A673 (cell line): ENCODE results near the gene NEURL1. TPM values are rescaled to one million over a fixed set of nuclear protein-coding genes. Genes with fewer than 3 reads are reported as not detected.

Experiments
- BruUV-seq: library from RNA; stranded (reverse); fragments of 400-500 nt; replicated peaks from 2 replicates; lab custom pipeline; 2021; lab: Mats Ljungman, UMichigan
- CTCF ChIA-PET: fragments of 300-600 bp; sonication (Branson Sonifier 250); formaldehyde crosslinking; loops from one replicate; lab custom pipeline; 2022; ENCODE audit warnings: antibody characterized with exemption; lab: Charles Lee
- POLR2A ChIA-PET: fragments of 300-600 bp; sonication (Branson Sonifier 250); formaldehyde crosslinking; loops from one replicate; lab custom pipeline; 2022; ENCODE audit warnings: antibody characterized with exemption; ENCODE audit not compliant: low non-redundant PET; lab: Charles Lee
- DNase-seq: peaks from one replicate; pipeline ENCODE4 v3.0.0-alpha.2; 2015; ENCODE audit warnings: low spot score
- H3K27ac ChIP-seq: fragments of 200-600 bp; sonication (generic); 2 replicates; pipeline ENCODE4 v1.5.1; 2016; ENCODE audit warnings: mixed run types, low read depth, mild to moderate bottlenecking, mixed read lengths, antibody characterized with exemption, low read length; ENCODE audit not compliant: poor library complexity, severe bottlenecking
- H3K27me3 ChIP-seq: fragments of 200-600 bp; sonication (generic); replicated peaks from 2 replicates; pipeline ENCODE4 v1.6.1; 2017; ENCODE audit warnings: mixed run types, low read depth, mild to moderate bottlenecking, mixed read lengths, antibody characterized with exemption, low read length; ENCODE audit not compliant: insufficient read depth, poor library complexity
- H3K36me3 ChIP-seq: fragments of 200-600 bp; sonication (generic); 2 replicates; pipeline ENCODE4 v1.6.1; 2016; ENCODE audit warnings: mixed run types, mild to moderate bottlenecking, mixed read lengths, antibody characterized with exemption, low read length; ENCODE audit not compliant: insufficient read depth, poor library complexity, severe bottlenecking
- H3K4me1 ChIP-seq: fragments of 200-600 bp; sonication (generic); 2 replicates; pipeline ENCODE4 v1.6.1; 2017; ENCODE audit warnings: mixed run types, mild to moderate bottlenecking, mixed read lengths, antibody characterized with exemption, low read length; ENCODE audit not compliant: insufficient read depth, poor library complexity, severe bottlenecking
- H3K4me3 ChIP-seq: fragments of 200-600 bp; sonication (generic); 2 replicates; pipeline ENCODE4 v1.5.1; 2016; ENCODE audit warnings: low read depth, mixed run types, mild to moderate bottlenecking, mixed read lengths, low read length; ENCODE audit not compliant: poor library complexity, severe bottlenecking
- H3K9me3 ChIP-seq: fragments of 200-600 bp; sonication (generic); 2 replicates; pipeline ENCODE4 v1.6.1; 2016; ENCODE audit warnings: mixed run types, low read depth, mild to moderate bottlenecking, mixed read lengths, antibody characterized with exemption, low read length; ENCODE audit not compliant: poor library complexity, severe bottlenecking
- CTCF ChIP-seq: fragments of 300-800, 200-600 bp; sonication (generic); conservative IDR thresholded peaks from 2 replicates; pipeline ENCODE4 v1.5.1; 2017; ENCODE audit warnings: low read depth, mild to moderate bottlenecking, antibody characterized with exemption, low read length, moderate library complexity, mixed read lengths
- EZH2 ChIP-seq: fragments of 200-600 bp; sonication (generic); IDR thresholded peaks from 2 replicates; pipeline ENCODE4 v1.6.1; 2017; ENCODE audit warnings: borderline replicate concordance, low read depth, mild to moderate bottlenecking, mixed read lengths, antibody characterized with exemption, low read length; ENCODE audit not compliant: poor library complexity, severe bottlenecking
- intact Hi-C: fragments of 100-400 bp; cut with micrococcal nuclease; formaldehyde crosslinking; loops from one replicate; pipeline ENCODE4 v1.10.0; 2022; ENCODE audit not compliant: unreplicated experiment
- total RNA-seq: library from RNA; stranded (reverse); gene quantifications from 2 replicates; pipeline ENCODE4 v1.2.3, GENCODE V29; 2021

Gene NEURL1
- total RNA-seq, 1 experiment from 2014 or later = 0.52 TPM

- DNase-seq = no peak
- Histone ChIP-seq H3K27me3 (no peaks in the 10 kb centered on the region), H3K9me3 (no peaks in the 10 kb centered on the region), H3K4me1 (no peaks in the 10 kb centered on the region), H3K4me3 (no peak overlapping the region), H3K36me3 (no peaks in the 10 kb centered on the region), H3K27ac (no peak overlapping the region)
- POLR2A ChIA-PET = no interaction called here
- CTCF ChIA-PET = no interaction called here
- no TSS peak for BruUV-seq
- intact Hi-C loops = no loop called here
- TF ChIP-seq EZH2 = no peak
- TF ChIP-seq CTCF = no peak
Observed at GRCh38 chr10:103636492-103636891, 143.0 kb downstream of the NEURL1 start.

GRCh38 chr10:103637011-103637410 lies 143.5 kb downstream of the NEURL1 start:
- TF ChIP-seq EZH2 (no peak), CTCF (no peak)
- ChIA-PET CTCF (no interaction called here), POLR2A (no interaction called here)
- H3K36me3 ChIP-seq = no peaks in the 10 kb centered on the region
- BruUV-seq = no TSS peak
- H3K27me3 ChIP-seq = no peaks in the 10 kb centered on the region
- H3K4me1 ChIP-seq = no peaks in the 10 kb centered on the region
- intact Hi-C loops = no loop called here
- no peak for DNase-seq
- no peaks in the 10 kb centered on the region for H3K9me3 ChIP-seq
- no peak overlapping the region for H3K27ac ChIP-seq
- no peak overlapping the region for H3K4me3 ChIP-seq

- POLR2A ChIA-PET = no interaction called here
- intact Hi-C loops = no loop called here
- no peaks in the 10 kb centered on the region for H3K9me3 ChIP-seq
- CTCF ChIA-PET = no interaction called here
- no peaks in the 10 kb centered on the region for H3K27me3 ChIP-seq
- H3K4me3 ChIP-seq = no peak overlapping the region
- no peaks in the 10 kb centered on the region for H3K36me3 ChIP-seq
- no peaks in the 10 kb centered on the region for H3K4me1 ChIP-seq
- H3K27ac ChIP-seq = no peak overlapping the region
- no peak for DNase-seq
- TF ChIP-seq EZH2 = no peak
- TF ChIP-seq CTCF = no peak
- BruUV-seq = no TSS peak
Observed at GRCh38 chr10:103637927-103638557, 144.5 kb downstream of the NEURL1 start.
